HG03175 (cell line): Measurements from ENCODE around the gene CPNE1.

ENCODE experiments used
- ATAC-seq: cut with Tn5 transposase; IDR thresholded peaks from one replicate; pipeline ENCODE4 v1.9.1; 2021; ENCODE audit warnings: mild to moderate bottlenecking, moderate library complexity; ENCODE audit not compliant: unreplicated experiment

CPNE1 gene

GRCh38 chr20:35600993-35601973 lies 63.4 kb downstream of the CPNE1 start:
- ATAC-seq = no peak

GRCh38 chr20:35600176-35600992 lies 64.3 kb downstream of the CPNE1 start:
- no peak for ATAC-seq

GRCh38 chr20:35599776-35600120 lies 65.0 kb downstream of the CPNE1 start:
- no peak for ATAC-seq

GRCh38 chr20:35598899-35599775 lies 65.6 kb downstream of the CPNE1 start:
- ATAC-seq = no peak

DNA sequence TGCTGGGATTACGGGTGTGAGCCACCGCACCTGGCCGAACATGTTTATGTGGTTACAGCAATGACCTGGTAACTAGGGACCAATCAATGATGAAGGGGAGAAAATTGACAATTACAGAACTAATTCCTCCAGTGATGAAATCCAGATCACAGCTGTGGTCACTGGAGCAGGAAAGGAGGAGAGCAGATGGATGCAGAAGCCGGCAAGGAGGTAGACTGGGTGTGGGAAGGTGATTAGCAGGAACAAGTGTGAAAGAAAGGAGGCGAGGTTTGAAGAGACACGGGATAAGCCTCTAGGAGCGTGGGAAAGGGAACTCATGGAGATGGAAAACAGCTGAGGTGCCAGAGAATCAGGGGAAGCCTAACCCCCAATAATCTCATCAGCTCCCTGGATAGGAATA lies 66.2 kb downstream of the CPNE1 start:
- ATAC-seq = no peak

DNA sequence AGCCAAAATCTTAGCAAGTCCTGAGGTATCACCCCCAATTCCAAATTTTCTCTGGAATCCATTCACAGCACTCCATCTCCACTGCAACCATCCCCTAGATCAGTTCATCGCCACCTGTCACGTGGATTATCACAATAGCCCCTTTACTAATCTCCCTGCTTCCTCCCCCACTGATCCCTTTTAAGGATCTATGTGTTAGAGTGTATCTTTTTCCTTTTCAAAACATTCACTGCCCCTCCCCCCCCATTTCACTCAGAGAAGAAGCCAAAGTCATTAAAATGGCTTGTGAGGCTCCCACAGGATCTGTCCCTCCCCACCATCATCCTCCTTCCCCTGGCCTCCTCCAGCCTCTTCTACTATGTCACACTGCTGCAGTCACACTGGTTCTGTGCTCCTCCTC lies 67.5 kb downstream of the CPNE1 start:
- ATAC-seq = no peak

GRCh38 chr20:35595901-35596300 lies 68.8 kb downstream of the CPNE1 start:
- no peak for ATAC-seq

DNA sequence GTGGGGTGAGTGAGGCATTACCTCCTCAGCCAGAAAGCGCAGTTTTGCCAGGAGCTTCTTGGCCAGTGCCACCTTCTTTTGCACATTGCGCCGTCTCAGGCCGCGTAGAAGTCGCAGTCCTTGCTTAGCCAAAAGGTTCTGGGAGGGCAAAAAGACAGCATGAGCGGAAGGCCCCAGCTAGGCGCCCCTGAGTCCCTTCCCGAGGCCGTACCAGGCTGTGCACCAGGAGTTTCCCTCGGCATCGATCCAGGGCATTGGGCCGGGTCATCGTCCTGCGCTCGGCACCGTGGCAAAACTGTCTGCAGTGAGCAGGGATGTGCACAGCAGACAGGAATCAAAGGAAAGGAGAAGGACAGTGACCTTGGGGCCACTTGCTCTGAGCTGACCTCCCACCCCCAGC lies 69.2 kb downstream of the CPNE1 start:
- ATAC-seq = no peak

- ATAC-seq = no peak
These were observed 72.2 kb downstream of the CPNE1 start for GRCh38 chr20:35592339-35592974.

GRCh38 chr20:35588397-35588796 lies 76.3 kb downstream of the CPNE1 start:
- no peak for ATAC-seq

DNA sequence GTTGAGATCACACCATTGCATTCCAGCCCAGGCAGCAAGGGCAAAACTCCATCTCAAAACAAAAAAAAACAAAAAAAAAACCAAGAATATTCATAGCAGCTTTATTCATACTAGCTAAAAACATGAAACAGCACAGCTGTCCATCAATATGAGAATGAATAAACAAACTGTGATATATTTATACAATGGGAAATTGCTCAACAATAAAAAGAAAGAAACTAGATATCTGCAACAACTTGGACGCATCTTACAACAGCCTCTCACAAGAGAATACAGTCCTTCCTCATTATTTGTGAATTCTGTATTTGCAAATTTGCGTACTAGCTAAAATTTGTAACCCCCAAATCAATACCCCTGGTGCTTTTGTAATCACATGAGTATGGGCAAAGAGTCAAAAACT lies 77.3 kb downstream of the CPNE1 start:
- no peak for ATAC-seq

DNA sequence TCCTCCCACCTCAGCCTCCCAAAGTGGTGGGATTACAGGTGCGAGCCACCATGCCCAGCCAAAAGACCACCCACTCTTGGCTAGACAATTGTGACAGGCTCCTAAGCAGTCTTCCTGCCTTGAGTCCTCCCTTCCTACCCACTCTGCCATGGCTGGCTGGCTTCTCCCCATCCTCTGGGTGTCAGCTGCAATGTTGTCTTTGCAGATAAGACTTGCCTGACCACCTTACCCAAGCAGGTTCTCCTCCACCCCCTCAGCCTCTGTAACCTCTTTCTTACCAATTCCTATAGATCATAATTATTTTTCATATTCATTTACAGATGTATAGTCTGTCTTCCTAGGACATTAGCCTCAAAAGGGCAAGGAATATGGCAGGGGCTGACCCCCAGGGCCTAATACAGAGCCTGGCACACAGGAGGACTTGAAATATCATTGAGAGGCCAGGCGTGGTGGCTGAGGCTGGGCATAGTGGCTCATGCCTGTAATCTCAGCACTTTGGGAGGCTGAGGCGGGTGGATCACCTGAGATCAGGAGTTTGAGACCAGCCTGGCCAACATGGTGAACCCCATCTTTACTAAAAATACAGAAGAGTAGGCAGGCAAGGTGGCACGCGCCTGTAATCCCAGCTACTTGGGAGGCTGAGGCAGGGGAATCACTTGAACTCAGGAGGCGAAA lies 77.8 kb downstream of the CPNE1 start:
- ATAC-seq = no peak

DNA sequence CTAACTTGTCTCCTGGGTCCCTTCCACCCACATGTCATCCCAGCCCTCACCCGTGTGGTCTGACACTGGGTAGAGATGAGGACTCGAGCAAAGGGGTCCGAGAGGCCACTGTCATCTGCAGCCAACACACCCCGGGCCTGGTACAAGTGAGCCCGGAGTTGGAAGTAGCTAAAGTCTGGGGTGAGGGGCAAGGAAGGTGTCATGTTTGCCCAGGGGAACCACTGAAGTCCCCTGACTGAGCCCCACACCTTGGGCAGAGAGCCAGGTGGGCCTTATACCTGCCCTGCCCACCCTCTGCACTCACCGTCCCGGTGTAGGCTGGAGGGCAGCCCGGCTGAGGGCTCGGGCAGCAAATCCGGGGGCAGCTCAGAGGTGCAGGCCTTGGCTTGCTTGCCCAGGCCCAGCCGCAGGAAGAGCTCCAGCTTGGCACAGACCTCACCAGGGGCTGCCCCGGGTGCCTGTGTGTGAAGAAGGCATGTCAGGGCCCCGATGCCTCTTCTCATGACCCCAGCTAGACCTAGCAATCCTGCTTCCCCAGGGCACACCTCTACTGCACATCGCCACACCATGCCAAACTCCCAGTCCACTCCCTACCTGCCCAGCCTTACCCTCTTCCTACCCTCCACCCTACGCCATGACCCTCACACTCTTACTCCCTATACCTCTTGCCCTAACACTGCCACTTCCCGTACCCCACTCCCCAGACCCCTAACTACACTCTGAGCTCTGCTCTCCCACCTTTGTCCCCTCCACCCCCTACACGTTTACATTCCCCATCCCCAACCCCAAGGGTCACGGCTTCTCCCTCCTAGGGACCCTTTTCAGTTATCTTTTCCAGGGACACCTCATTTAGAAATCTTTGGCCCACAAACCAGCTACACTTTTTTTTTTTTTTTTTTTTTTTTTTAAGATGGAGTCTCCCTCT lies 80.8 kb downstream of the CPNE1 start:
- no peak for ATAC-seq

- no peak for ATAC-seq
These were observed 81.8 kb downstream of the CPNE1 start for GRCh38 chr20:35582741-35583404.

DNA sequence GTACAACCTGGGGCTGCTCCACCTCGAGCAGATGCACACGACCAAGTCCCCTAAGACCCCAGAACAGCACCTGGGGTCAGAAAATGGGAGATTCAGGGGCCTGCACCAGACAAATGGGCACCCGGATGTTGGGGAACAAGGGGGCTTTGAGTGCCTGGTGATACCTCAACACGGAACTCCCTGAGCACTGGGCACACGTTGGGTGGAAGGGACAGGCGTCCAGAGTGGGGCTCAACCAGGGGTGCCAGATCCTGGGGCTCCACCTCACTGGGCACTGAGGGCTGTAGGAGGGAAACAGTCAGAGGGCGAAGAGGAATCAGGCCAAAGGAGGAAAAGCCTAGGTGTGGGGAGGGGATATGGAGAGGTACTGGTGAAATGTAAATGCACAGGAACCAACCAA lies 82.6 kb downstream of the CPNE1 start:
- no peak for ATAC-seq

- ATAC-seq = no peak
These were observed 85.5 kb downstream of the CPNE1 start for GRCh38 chr20:35579196-35579595.

GRCh38 chr20:35578469-35578868 lies 86.2 kb downstream of the CPNE1 start:
- no peak for ATAC-seq

DNA sequence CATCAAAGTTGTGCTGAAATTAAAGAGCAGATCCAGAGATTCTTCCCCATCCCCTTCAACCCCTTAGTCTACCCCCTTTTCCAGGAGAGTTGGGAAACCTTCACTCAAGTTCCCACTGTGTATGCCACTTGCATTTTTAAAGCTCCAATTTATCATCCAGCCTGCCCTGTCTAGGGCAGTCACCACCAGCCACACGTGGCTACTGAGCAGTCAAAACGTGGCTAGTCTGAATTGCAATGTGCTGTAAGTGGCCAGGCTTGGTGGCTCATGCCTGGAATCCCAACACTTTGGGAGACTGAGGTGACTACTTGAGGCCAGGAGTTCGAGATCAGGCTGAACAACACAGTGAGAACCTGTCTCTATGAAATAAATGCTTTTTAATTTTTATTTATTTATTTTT lies 87.9 kb downstream of the CPNE1 start:
- ATAC-seq = no peak
